HTERT RPE-1 (cell line): ENCODE measurements around the gene PTPRK.
"Not testable (repeated sequence)": the region's sequence is repeated elsewhere in the genome, so short reads cannot be mapped to it uniquely, and the experiment has no call there.

Experiments
- in situ Hi-C: fragments of 300-500 bp; cut with MboI; formaldehyde crosslinking; loops from 4 replicates; pipeline ENCODE4 v1.14.3; 2020; ENCODE audit warnings: low sequenced_read_pairs

PTPRK gene

GRCh38 chr6:128047989-128048388, 472.4 kb downstream of the PTPRK start:
- in situ Hi-C loops, result no loop called here

- in situ Hi-C loops, result no loop called here
Observed at GRCh38 chr6:128046033-128046432, 474.4 kb downstream of the PTPRK start.

GRCh38 chr6:128039543-128039942, 480.9 kb downstream of the PTPRK start:
- in situ Hi-C loops, result no loop called here

DNA sequence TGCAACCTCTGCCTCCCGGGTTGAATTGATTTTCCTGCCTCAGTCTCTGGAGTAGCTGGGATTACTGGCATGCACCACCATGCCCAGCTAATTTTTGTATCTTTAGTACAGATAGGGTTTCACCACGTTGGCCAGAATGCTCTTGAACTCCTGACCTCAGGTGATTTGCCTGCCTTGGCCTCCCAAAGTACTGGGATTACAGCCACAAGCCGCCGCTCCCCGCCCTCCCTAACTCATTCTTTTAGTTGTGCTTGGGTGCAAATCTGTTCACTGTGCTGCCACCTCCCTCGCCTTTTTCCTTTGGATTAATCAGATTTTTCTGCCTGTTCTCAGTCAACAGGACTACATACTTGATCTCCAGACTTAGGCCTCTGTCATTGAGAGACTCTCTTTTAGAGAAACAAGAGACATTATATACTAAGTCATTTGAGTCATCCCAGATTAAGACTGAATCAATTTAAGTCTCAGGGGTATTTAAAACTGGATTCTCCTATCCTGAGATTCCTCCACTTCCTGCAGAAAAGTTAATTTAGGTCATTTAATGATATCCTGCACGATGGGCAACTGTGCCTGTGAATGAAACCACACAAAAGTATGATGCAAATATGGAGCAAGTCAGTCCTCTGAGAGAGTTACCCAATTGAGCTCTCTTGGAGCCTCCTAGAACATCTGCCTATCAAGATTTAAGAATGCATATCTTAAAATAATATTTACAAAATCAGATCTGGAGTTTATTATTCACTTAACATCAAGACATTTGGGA, 483.4 kb downstream of the PTPRK start:
- in situ Hi-C loops, result no loop called here

GRCh38 chr6:128033156-128033555, 487.2 kb downstream of the PTPRK start:
- in situ Hi-C loops, result no loop called here

- in situ Hi-C loops, result no loop called here
Observed at GRCh38 chr6:128032042-128032441, 488.4 kb downstream of the PTPRK start.

- in situ Hi-C loops, result no loop called here
Observed at GRCh38 chr6:128029826-128030225, 490.6 kb downstream of the PTPRK start.

- in situ Hi-C loops, result no loop called here
Observed at GRCh38 chr6:128028183-128028582, 492.2 kb downstream of the PTPRK start.

GRCh38 chr6:128025478-128025877, 494.9 kb downstream of the PTPRK start:
- in situ Hi-C loops, result no loop called here

DNA sequence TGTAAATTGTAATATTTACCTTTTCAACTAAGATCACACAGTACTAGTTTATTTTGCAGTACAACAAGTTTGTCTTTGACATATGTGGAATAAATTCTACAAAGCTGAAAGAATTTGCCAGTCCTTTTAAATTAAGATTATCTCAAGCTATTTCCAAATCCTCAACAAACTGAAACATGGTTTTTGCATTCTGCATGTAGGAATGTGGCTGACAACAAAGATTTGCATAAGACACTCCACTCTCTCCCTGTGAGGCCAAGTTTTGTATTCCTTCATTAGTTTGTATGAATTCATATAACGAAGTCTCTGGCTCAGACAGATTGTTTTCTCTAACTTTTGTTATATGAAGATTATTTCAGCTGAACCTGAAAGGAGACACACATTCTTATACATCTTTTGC, 495.4 kb downstream of the PTPRK start:
- in situ Hi-C loops, result no loop called here

- in situ Hi-C loops, result no loop called here
Observed at GRCh38 chr6:128024046-128024445, 496.4 kb downstream of the PTPRK start.

DNA sequence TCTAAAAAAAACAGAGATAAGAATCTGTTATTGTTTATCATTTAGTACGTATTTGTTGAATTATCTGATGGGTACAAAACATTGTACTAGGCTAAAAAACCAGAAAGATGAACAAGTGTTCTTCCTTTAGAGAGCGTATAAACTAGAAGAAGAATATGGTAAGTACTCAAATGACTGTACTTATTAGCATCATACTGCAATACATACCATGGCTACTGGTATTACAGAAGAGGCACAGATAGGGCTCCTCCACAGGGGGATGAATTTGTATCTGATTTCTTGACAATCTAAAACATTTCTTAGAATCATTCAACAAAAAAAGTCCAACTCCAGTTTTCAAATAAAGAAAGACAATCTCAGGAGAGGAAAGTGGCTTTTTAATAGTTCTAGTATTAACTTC, 501.6 kb downstream of the PTPRK start:
- in situ Hi-C loops, result no loop called here

- in situ Hi-C loops, result no loop called here
Observed at GRCh38 chr6:128017288-128017687, 503.1 kb downstream of the PTPRK start.

DNA sequence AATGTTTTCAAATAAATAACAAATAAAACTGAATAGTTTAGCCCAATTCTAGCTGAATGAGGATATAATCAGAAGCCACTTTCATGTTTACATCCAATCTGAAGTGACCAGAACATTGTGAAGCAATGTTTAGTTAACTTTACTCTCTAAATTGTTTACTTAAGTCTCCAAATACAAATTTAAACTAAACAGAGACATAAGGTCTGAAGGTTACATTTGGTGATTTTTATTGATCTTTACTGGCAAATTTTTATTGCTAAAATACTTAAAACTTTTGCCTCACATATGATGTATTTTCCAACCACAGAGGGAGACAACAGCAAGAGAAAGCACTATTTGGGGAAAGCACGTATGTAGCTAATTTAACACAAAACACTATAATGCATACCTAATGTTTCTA, 512.7 kb downstream of the PTPRK start:
- in situ Hi-C loops, result no loop called here

DNA sequence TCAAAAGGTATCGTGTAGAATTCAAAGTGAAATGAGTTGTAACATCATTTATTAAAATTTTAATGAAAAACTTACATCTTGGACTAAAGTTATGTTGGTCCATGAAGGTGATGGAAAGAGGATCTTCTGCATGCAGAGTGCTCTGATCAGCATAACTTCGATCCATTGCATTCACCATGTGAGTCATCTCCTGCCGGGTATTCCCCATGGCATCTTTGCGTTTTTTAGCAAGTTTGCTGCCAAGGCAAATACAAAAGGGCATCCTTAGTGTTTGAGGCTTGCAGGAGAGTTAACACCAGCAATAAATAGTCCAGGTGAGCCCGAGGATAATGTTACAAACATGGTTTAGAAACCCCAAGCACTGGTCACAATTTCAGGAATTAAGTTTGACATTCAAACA, 515.4 kb downstream of the PTPRK start:
- in situ Hi-C loops, result no loop called here

DNA sequence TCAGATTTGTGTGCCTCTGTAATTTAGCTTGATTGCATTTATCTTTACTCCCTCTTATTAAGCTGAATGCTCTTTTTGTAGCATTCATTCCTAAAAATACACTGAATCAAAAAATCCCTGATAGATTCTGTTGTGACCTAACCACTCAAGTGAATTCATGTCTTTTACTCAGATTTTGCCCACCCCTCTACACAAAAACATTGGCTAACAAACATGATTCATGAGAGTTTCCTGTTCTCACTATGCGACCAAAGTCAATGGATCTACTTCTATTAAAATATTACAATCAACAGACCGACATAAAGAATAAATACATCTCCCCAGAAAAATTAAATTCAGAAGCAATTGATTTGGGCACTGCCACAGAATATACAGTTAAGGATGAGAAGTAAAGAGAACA, 520.0 kb downstream of the PTPRK start:
- in situ Hi-C loops, result no loop called here

GRCh38 chr6:127998985-127999384, 521.4 kb downstream of the PTPRK start:
- in situ Hi-C loops, result no loop called here

DNA sequence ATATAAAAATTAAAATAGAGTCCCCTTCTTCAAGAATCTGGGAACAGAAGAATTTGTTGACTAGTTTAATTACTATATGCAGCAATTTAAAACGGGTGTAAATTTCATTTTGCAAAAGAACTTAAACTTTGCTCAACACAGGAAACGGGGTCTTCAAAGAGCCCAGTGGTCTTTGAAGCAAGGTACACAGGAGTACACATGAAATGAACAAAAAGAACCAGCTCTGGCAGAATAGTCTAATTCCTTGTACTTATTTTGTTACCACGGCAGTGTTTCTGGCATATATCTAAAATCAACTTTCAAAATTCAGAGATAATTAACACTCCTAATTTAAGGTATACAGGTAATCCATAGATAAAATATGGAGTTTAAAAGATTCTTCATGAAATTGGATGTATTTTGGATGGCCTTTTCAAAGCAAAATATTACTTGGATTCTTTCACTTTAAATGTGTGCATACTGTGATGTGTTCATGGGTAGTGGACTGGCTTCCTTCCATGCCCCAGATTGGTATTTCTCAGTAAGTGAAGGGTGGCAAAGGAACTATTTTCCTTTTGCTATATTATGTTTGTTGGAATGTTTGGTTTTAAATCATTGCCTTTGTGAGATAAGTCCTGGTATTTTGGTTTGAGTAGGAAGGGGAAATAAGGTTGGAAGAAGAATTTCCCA, 522.8 kb downstream of the PTPRK start:
- in situ Hi-C loops, result no loop called here

DNA sequence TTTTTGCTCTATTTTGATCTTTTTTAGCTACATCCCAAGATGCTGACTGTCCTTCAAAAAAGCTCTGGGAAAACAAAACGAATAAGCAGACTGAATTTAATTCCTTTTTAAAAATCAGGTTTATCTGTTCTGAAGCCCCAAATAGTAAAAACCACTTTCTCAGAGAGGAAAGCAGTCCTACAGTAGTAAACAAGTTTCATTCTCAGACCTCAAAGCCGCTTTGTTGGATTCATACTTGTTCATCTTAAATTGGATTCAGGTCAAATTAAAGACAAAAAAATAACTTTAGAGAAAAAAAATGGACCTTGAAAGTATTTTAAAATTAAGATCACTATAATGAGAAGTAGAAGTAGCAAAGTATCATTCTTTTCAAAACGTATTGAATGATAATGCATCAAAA, 523.5 kb downstream of the PTPRK start:
- in situ Hi-C loops, result no loop called here

DNA sequence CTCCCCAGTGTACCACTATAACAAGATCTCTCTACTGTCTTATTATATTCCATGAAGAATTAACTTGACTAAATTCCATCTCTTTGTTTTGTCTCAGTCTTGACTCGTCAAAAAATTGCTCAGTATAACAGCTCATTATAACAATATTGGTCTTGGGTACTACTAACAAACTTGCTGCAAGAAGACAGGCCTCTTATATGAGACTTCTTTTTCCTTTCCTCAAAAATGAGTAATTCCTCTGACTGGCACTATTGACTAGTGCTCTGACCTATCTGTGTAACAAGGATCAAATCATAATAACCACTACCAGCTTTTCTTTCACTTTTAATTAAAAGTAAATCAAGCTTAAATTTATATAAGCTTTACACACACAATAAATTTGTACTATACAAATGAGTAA, 528.3 kb downstream of the PTPRK start:
- in situ Hi-C loops, result no loop called here

GRCh38 chr6:127990074-127990473, 530.3 kb downstream of the PTPRK start:
- in situ Hi-C loops, result no loop called here

DNA sequence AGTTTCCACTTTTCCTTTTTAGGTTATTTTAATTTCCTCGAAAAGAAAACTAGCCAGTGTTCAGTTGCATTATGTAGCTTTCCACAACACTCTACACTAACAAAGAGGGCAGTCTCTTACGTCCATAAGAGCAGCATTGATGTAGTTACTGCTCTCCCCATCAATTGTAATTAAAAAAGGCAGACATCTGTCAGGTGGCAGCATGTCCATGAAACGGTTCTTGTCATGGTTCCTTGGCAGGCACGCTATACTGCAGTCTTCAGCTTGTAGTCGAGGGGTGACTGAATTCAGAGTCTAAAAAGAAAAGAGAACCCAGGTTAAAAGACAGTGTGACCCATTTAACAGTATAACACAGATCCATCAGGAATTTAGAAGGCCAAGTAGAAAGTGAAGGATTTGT, 539.4 kb downstream of the PTPRK start:
- in situ Hi-C loops, result no loop called here

DNA sequence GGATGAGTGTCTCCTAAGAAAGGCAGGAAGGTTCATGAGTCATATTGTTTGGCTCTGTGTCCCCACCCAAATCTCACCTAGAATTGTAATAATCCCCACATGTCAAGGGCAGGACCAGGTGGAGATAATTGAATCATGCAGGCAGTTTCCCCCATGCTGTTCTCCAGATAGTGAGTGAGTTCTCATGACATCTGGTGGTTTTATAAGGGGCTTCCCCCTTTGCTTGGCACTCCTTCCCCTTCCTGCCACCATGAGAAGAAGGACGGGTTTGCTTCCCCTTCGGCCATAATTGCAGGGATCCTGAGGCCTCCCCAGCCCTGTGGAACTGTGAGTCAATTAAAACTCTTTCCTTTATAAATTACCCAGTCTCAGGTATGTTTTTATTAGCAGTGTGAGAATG, 542.2 kb downstream of the PTPRK start:
- in situ Hi-C loops, result not testable (repeated sequence)
